Measurements from ENCODE around the gene DLGAP1.

DNA sequence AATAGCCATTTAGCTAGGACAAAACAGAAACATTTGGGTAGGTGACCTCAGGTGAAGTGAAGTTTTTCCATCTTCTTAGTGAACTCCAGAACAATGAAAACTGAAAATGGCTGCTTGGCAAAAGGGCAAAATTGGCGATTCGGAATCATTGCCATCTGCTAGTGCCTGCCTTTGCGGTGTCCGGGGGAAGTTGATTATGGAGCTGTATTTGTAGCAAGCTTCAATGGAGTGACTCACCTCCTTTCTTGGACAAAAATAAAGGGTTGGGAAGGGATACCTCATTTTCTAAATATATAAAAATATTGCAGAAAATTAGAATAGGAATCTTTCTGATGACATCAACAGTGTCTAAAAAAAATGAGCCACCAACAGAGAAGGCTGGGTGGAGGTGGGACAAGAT, 544.6 kb downstream of the DLGAP1 start:
- TF ChIP-seq FOXA1 (IDR thresholded peaks at IDR 0.05) (no peak), NFRKB (IDR thresholded peaks at IDR 0.05) (no peak), ELF4 (IDR thresholded peaks at IDR 0.05) (no peak), BHLHE40 (IDR thresholded peaks at IDR 0.05; ENCODE audit: borderline replicate concordance) (no peak)
